ENCODE data around the gene ARSI. TPM values are rescaled to one million over a fixed set of nuclear protein-coding genes. Genes with fewer than 3 reads are reported as not detected.

Gene ARSI
- total RNA-seq (2022; extraction: Qiagen RNA extraction): 25.8 to 37.8 TPM (median 31.8 TPM) in 5 replicates

DNA sequence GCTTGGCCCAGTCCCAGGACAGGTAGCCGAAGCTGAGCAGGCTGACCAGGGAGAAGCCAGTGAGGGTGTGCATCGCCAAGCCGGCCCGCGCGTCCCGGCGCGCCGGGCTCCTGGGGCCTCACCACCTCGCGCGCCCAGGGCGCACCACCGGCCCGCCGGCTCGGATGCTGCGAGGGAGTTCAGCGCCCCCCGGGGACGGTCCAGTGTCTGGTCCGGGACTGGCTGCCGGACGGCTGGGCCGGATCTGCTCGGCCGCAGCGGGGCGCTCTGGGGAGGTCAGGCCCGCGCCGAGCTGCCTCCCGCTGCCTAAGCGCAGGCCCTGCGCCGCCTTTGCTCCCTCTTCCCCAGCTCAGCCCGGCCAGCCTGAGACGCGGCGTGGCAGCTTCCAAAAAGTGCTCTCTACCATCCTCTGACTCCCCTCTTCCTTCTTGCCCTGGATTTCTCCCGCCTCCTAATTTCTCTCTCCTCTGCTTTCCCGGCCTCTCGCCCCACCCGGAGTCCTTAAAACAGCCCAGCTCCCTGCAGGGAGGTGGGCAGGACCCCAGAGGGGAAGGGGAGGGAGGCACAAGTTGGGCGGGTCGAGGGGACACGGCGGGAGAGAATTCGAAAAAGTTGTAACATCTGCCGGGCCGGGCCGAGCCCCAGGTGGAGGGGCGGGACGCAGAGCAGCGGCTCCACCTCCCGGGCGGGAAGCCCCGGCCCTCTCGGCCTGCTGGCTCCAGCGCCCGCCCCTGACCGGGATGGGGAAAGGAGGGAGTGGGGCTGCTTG, at the start of gene ARSI:
Gene ARSI (minus strand): TSS at position 605 of the 769 bp plus-strand sequence. CDS start 532 bp downstream, at position 73.

DNA sequence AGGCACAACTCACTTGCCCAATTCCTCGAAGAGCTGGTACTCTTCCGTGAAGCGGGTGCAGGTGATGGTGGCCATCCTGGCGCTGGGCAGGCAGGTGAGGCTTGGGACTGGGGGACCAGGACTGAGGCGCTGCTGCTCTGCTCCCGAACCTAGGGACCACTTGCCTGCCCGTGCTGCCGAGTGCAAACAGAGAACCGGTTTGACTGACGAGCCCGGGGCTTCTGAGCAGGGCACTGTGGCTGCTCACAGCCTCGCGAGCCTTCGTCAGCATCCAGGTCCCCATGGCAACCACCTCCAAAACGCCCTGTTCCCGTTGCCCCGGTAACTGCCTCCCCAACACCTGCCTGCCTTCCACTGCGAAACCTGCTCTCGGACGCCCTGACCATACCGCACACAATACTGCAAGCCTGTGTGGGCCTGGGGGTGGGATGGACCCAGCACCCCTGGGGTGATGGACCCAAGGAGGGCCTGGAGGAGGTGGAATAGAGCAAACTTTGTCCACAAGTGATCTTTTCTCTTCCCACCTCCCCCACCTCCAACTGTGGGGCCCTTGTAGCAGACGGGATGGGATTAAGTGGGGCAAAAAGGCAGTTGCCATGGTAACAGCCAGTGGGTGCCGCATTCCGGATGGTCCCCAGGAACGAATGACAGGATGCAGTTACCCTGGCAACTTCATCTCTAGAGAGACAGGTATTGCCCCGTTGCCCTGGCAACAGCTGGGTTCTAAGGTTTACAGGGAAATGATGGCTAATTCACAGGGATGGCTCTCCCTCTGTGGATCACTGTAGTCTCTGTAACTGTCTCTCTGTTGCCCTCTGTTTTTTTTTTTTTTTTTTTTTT, 12.9 kb downstream of the ARSI start, which contains the start of gene CAMK2A:
Gene CAMK2A (minus strand): TSS at position 223 of the 840 bp plus-strand sequence. CDS start 148 bp downstream, at position 75.

Other genes with a start within 250 kb of the ARSI start
- gene CSF1R, start 216.4 kb downstream of the ARSI start, total RNA-seq (2022; extraction: Qiagen RNA extraction): 0.09 to 0.35 TPM (median 0.17 TPM) in 5 replicates
- 0.14 to 0.27 TPM (median 0.22 TPM) in 5 replicates for gene PDGFRB, start 147.1 kb downstream of the ARSI start, total RNA-seq (2022; extraction: Qiagen RNA extraction)
- not detected in 5 replicates for gene CDX1, start 136.1 kb downstream of the ARSI start, total RNA-seq (2022; extraction: Qiagen RNA extraction)
- 0.02 to 0.04 TPM in 2 of 5 replicates, not detected in the others for gene SLC6A7, start 112.8 kb downstream of the ARSI start, total RNA-seq (2022; extraction: Qiagen RNA extraction)
- gene CAMK2A, start 13.1 kb downstream of the ARSI start, total RNA-seq (2022; extraction: Qiagen RNA extraction): 0.54 to 0.85 TPM (median 0.77 TPM) in 5 replicates
- 53.5 to 85.1 TPM (median 77.8 TPM) in 5 replicates for gene TCOF1, start 54.8 kb upstream of the ARSI start, total RNA-seq (2022; extraction: Qiagen RNA extraction)
- gene CD74, start 110.0 kb upstream of the ARSI start, total RNA-seq (2022; extraction: Qiagen RNA extraction): 0.14 TPM in 2 of 5 replicates, not detected in the others
- 2,222 to 2,838 TPM (median 2,317 TPM) in 5 replicates for gene RPS14, start 146.8 kb upstream of the ARSI start, total RNA-seq (2022; extraction: Qiagen RNA extraction)
- 44.3 to 71.3 TPM (median 66.2 TPM) in 5 replicates for gene NDST1, start 205.2 kb upstream of the ARSI start, total RNA-seq (2022; extraction: Qiagen RNA extraction)

All from A549 treated with dexamethasone at 1 μM for 4 hours (cell line).